ENCODE data around the gene THRSP. TPM values are rescaled to one million over a fixed set of nuclear protein-coding genes. Genes with fewer than 3 reads are reported as not detected.
"Not testable (repeated sequence)": the region's sequence is repeated elsewhere in the genome, so short reads cannot be mapped to it uniquely, and the experiment has no call there.

Gene THRSP
- total and polyA plus RNA-seq, 11 donors: 0.33 to 51.0 (median 3.9) TPM; not detected in 3

DNA sequence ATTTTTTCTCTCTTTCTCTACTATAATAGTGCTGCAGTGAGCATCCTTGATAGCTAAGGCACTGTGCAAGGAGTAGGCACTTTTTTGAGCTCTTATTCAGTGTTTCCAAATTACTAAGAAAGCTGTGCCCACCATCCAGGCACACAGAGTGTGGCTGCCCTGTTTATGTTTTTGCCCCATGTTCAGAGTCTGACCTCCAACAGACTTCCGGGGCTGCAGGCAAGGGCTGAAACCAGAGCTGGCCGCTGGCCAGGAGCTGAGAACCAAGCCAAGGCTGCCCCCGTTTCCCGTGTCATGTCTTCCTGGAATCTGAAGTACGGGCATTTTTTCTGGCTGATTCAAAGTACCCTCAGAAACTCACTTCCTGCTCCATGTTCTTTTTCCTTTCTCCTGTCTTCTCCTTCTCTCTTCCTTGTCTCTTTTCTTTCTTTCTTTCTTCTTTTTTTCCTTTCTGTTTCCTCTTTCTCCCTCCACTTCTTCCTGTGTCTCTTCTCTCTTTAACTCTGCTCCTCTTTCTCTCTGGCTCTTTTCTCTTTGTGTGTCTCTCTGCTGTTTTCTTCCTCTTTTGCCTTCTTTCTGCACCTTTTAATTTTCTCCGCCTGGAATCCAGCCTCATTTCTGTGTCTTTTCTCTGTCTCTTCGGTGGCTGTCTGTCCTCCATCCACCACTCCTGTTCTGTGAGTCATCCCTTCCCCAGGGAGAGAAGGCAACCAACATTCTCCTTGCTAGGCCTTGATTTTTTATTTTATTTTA is 23.6 kb upstream of the THRSP start:
- no peaks in the 10 kb centered on the region for H3K27me3 ChIP-seq
- no peaks in the 10 kb centered on the region for H3K36me3 ChIP-seq
- DNase-seq (peak; percentile 56 to 85 (median 69)), ATAC-seq (peak in 3 of 4 donors; percentile 45 to 82 (median 73))
- H3K27ac ChIP-seq: peak overlapping the region in 11 of 12 donors; percentile 29 to 87 (median 58)
- intact Hi-C loops (cut with DNase I): loop anchor here in 2 of 10 donors (5.0 to 10.0 kb wide), 2 partner anchors 38 to 45 kb away; partner anchors contain the start of gene INTS4 (in 1 of the 2)
- TF ChIP-seq, protein P1, sequence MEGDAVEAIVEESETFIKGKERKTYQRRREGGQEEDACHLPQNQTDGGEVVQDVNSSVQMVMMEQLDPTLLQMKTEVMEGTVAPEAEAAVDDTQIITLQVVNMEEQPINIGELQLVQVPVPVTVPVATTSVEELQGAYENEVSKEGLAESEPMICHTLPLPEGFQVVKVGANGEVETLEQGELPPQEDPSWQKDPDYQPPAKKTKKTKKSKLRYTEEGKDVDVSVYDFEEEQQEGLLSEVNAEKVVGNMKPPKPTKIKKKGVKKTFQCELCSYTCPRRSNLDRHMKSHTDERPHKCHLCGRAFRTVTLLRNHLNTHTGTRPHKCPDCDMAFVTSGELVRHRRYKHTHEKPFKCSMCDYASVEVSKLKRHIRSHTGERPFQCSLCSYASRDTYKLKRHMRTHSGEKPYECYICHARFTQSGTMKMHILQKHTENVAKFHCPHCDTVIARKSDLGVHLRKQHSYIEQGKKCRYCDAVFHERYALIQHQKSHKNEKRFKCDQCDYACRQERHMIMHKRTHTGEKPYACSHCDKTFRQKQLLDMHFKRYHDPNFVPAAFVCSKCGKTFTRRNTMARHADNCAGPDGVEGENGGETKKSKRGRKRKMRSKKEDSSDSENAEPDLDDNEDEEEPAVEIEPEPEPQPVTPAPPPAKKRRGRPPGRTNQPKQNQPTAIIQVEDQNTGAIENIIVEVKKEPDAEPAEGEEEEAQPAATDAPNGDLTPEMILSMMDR (IDR thresholded peaks at IDR 0.05): no peak
- no peak for TF ChIP-seq POLR2A (IDR thresholded peaks at IDR 0.05)
- peaks cover 0 to 20% (median 10%) of the 10 kb centered on the region in 12 donors for H3K4me1 ChIP-seq
- WGBS, 4 donors: 16 to 22% (median 18%) methylated on average over 7 of the region's 7 CpGs
- H3K4me3 ChIP-seq: peak overlapping the region in 8 of 12 donors; percentile 10 to 38 (median 19)
- H3K9me3 ChIP-seq: no peaks in the 10 kb centered on the region

DNA sequence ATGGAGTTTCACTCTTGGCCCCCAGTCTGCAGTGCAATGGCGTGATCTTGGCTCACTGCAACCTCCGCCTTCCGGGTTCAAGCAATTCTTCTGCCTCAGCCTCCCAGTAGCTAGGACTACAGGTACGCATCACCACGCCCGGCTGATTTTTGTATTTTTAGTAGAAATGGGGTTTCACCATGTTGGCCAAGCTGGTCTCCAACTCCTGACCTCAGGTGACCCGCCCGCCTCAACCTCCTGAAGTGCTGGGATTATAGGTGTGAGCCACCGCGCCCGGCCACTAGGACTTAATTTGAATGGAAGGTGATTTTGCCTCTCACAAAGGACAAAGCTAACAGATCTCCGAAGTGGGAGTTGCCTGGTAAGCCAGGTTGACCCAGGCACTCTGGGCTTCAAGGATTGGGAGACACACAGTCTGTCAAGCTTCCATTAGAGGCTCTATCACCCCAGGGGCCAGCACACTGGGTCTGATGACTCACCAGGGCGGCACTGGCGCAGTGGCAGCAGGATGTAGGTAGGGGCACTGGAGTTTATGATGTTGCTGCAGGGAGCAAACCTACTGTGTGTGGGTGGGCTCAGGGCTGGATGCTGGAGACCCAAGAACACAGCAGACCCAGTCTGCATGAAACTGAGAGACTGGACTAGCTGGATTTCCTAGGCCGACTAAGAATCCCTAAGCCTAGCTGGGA is 22.8 kb upstream of the THRSP start:
- WGBS, 4 donors: 90 to 96% (median 92%) methylated on average over 12 to 15 of the region's 15 CpGs
- Histone ChIP-seq H3K27me3 (no peaks in the 10 kb centered on the region), H3K4me3 (no peak overlapping the region), H3K4me1 (peaks cover 0 to 23% (median 10%) of the 10 kb centered on the region in 12 donors), H3K27ac (peak overlapping the region in 5 of 12 donors; percentile 29 to 87 (median 73)), H3K9me3 (no peaks in the 10 kb centered on the region), H3K36me3 (no peaks in the 10 kb centered on the region)
- DNase-seq (no peak), ATAC-seq (no peak)
- intact Hi-C loops (cut with DNase I): loop anchor here in 2 of 10 donors (5.0 to 10.0 kb wide), 2 partner anchors 39 to 46 kb away; partner anchors contain the start of gene INTS4 (in 1 of the 2)
- TF ChIP-seq POLR2A (IDR thresholded peaks at IDR 0.05): no peak
- TF ChIP-seq, protein P1 (IDR thresholded peaks at IDR 0.05): no peak

DNA sequence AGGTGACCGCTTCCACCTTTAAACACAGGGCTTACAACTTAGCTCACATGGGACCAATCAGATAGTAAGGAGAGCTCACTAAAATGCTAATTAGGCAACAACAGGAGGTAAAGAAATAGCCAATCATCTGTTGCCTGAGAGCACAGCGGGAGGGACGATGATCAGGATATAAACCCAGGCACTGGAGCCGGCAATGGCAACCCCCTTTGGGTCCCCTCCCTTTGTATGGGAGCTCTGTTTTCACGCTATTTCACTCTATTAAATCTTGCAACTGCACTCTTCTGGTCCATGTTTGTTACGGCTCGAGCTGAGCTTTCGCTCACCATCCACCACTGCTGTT is 22.3 kb upstream of the THRSP start:
- not testable (repeated sequence) for DNase-seq, H3K36me3 ChIP-seq, H3K27me3 ChIP-seq, H3K27ac ChIP-seq, H3K4me3 ChIP-seq, H3K9me3 ChIP-seq, ATAC-seq
- 96 to 97% (median 96%) methylated on average over 8 of the region's 8 CpGs for WGBS, 4 donors
- intact Hi-C loops (cut with DNase I): loop anchor here in 2 of 10 donors (5.0 to 10.0 kb wide), 2 partner anchors 39 to 47 kb away; partner anchors contain the start of gene INTS4 (in 1 of the 2)
- peaks cover 0 to 24% (median 13%) of the 10 kb centered on the region in 12 donors for H3K4me1 ChIP-seq

DNA sequence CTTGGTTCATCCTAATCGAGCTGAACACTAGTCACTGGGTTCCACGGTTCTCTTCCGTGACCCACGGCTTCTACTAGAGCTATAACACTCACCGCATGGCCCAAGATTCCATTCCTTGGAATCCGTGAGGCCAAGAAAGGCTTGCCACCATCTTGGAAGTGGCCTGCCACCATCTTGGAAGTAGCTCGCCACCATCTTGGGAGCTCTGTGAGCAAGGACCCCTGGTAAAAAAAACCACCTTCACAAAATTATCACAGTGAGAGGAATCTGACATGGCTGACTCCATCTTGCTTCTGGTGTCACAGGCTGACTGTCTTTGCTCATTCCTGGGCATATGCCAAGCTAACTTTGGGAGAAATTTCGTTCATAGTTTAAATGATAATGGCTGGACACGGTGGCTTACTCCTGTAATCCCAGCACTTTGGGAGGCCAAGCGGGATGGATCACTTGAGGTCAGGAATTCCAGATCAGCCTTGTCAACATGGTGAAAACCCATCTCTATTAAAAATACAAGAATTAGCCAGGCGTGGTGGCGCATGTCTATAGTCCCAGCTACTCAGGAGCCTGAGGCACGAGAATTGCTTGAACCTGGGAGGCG is 21.7 kb upstream of the THRSP start:
- 94 to 96% (median 95%) methylated on average over 14 of the region's 14 CpGs for WGBS, 4 donors
- H3K4me3 ChIP-seq: no peak overlapping the region
- DNase-seq: no peak
- peaks cover 0 to 26% (median 14%) of the 10 kb centered on the region in 12 donors for H3K4me1 ChIP-seq
- no peaks in the 10 kb centered on the region for H3K27me3 ChIP-seq
- TF ChIP-seq, protein P1 (IDR thresholded peaks at IDR 0.05): no peak
- TF ChIP-seq POLR2A (IDR thresholded peaks at IDR 0.05): no peak
- intact Hi-C loops (cut with DNase I): loop anchor here in 2 of 10 donors (5.0 to 10.0 kb wide), 2 partner anchors 40 to 47 kb away; partner anchors contain the start of gene INTS4 (in 1 of the 2)
- no peak for ATAC-seq
- H3K36me3 ChIP-seq: no peaks in the 10 kb centered on the region
- H3K27ac ChIP-seq: no peak overlapping the region
- H3K9me3 ChIP-seq: no peaks in the 10 kb centered on the region
